ENCODE results near the gene YIPF2.

Gene YIPF2

DNA sequence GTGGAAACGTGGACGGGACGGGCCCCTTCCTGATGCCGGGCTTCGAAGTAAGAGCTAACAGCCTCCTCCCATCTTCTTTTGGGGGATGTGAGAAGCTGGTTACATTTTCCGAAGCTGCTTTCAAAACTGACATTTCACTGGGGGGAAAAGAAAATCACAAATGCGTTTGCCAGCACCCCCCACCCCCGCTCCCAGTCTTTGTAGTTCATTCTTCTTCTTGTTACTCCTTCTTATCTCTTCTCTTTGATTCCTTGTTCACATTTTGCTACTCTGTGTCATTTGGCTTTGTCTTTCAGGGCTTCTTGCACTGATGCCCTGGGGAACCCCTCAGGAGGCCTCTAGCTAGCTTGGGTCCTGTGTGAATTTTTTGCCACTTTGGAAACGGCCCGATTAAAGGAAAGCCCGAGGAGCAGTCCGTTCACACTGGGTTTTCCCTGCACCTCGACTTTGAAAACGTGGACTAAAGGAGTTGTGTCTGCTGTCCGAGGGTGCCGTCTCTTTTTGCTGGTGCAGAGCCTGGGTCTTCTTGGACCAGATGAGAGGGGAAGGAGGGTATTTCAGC is 55.8 kb downstream of the YIPF2 start:
- DNase-seq, result no peak
